A673 (cell line): ENCODE data around the gene CFAP97D1. TPM values are rescaled to one million over a fixed set of nuclear protein-coding genes. Genes with fewer than 3 reads are reported as not detected.

Experiments
- BruUV-seq: library from RNA; stranded (reverse); fragments of 400-500 nt; replicated peaks from 2 replicates; lab custom pipeline; 2021; lab: Mats Ljungman, UMichigan
- CTCF ChIA-PET: fragments of 300-600 bp; sonication (Branson Sonifier 250); formaldehyde crosslinking; loops from one replicate; lab custom pipeline; 2022; ENCODE audit warnings: antibody characterized with exemption; lab: Charles Lee
- POLR2A ChIA-PET: fragments of 300-600 bp; sonication (Branson Sonifier 250); formaldehyde crosslinking; loops from one replicate; lab custom pipeline; 2022; ENCODE audit warnings: antibody characterized with exemption; ENCODE audit not compliant: low non-redundant PET; lab: Charles Lee
- DNase-seq: peaks from one replicate; pipeline ENCODE4 v3.0.0-alpha.2; 2015; ENCODE audit warnings: low spot score
- H3K27ac ChIP-seq: fragments of 200-600 bp; sonication (generic); 2 replicates; pipeline ENCODE4 v1.5.1; 2016; ENCODE audit warnings: mixed run types, low read depth, mild to moderate bottlenecking, mixed read lengths, antibody characterized with exemption, low read length; ENCODE audit not compliant: poor library complexity, severe bottlenecking
- H3K27me3 ChIP-seq: fragments of 200-600 bp; sonication (generic); replicated peaks from 2 replicates; pipeline ENCODE4 v1.6.1; 2017; ENCODE audit warnings: mixed run types, low read depth, mild to moderate bottlenecking, mixed read lengths, antibody characterized with exemption, low read length; ENCODE audit not compliant: insufficient read depth, poor library complexity
- H3K36me3 ChIP-seq: fragments of 200-600 bp; sonication (generic); 2 replicates; pipeline ENCODE4 v1.6.1; 2016; ENCODE audit warnings: mixed run types, mild to moderate bottlenecking, mixed read lengths, antibody characterized with exemption, low read length; ENCODE audit not compliant: insufficient read depth, poor library complexity, severe bottlenecking
- H3K4me1 ChIP-seq: fragments of 200-600 bp; sonication (generic); 2 replicates; pipeline ENCODE4 v1.6.1; 2017; ENCODE audit warnings: mixed run types, mild to moderate bottlenecking, mixed read lengths, antibody characterized with exemption, low read length; ENCODE audit not compliant: insufficient read depth, poor library complexity, severe bottlenecking
- H3K4me3 ChIP-seq: fragments of 200-600 bp; sonication (generic); 2 replicates; pipeline ENCODE4 v1.5.1; 2016; ENCODE audit warnings: low read depth, mixed run types, mild to moderate bottlenecking, mixed read lengths, low read length; ENCODE audit not compliant: poor library complexity, severe bottlenecking
- H3K9me3 ChIP-seq: fragments of 200-600 bp; sonication (generic); 2 replicates; pipeline ENCODE4 v1.6.1; 2016; ENCODE audit warnings: mixed run types, low read depth, mild to moderate bottlenecking, mixed read lengths, antibody characterized with exemption, low read length; ENCODE audit not compliant: poor library complexity, severe bottlenecking
- EZH2 ChIP-seq: fragments of 200-600 bp; sonication (generic); IDR thresholded peaks from 2 replicates; pipeline ENCODE4 v1.6.1; 2017; ENCODE audit warnings: borderline replicate concordance, low read depth, mild to moderate bottlenecking, mixed read lengths, antibody characterized with exemption, low read length; ENCODE audit not compliant: poor library complexity, severe bottlenecking
- intact Hi-C: fragments of 100-400 bp; cut with micrococcal nuclease; formaldehyde crosslinking; loops from one replicate; pipeline ENCODE4 v1.10.0; 2022; ENCODE audit not compliant: unreplicated experiment
- total RNA-seq: library from RNA; stranded (reverse); gene quantifications from 2 replicates; pipeline ENCODE4 v1.2.3, GENCODE V29; 2021
- TF ChIP-seq, protein P1 (sequence below): fragments of 300-800, 200-600 bp; sonication (generic); conservative IDR thresholded peaks from 2 replicates; pipeline ENCODE4 v1.5.1; 2017; ENCODE audit warnings: low read depth, mild to moderate bottlenecking, antibody characterized with exemption, low read length, moderate library complexity, mixed read lengths

The CFAP97D1 gene
- total RNA-seq, 1 experiment from 2014 or later = not detected

DNA sequence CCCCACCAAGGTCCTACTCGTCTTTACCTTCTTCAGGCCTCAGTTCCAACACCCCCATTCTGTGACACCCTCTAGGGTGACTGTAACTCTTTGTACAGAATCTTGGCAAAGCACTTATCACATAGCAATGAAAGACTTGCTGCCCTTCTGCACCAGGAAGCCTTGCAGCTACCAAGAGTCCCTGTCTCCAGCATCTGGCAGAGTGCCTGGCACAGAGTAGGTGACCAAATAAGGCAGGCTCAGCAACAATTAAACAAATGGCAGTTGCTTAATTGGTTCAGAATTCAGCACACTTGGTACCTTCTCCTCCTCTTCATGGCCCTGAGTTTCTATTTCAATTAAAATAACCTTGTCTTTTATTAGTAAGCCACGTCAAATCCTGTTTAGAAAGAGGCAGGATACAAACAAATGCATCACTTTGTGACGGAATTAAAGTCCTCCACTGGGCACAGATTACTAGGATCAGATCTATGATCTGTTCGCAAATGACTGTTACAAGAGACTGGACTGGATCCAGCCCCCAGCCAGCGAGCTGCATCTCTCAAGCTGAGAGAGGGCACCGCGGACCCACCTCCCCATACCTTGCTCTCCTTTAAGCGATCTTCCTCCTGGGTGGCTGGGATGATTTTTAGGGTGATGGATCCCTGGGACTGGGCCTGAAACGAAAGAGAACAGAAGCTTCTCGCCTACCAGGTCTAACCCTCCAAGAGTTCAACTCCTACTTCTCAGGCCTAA, 43.3 kb downstream of the CFAP97D1 start:
- intact Hi-C loops = no loop called here
- ChIA-PET POLR2A (no interaction called here), CTCF (no interaction called here)
- Histone ChIP-seq H3K9me3 (no peaks in the 10 kb centered on the region), H3K4me3 (no peak overlapping the region), H3K27ac (no peak overlapping the region), H3K36me3 (no peaks in the 10 kb centered on the region), H3K27me3 (no peaks in the 10 kb centered on the region), H3K4me1 (no peaks in the 10 kb centered on the region)
- TF ChIP-seq EZH2 = no peak
- TF ChIP-seq, protein P1, sequence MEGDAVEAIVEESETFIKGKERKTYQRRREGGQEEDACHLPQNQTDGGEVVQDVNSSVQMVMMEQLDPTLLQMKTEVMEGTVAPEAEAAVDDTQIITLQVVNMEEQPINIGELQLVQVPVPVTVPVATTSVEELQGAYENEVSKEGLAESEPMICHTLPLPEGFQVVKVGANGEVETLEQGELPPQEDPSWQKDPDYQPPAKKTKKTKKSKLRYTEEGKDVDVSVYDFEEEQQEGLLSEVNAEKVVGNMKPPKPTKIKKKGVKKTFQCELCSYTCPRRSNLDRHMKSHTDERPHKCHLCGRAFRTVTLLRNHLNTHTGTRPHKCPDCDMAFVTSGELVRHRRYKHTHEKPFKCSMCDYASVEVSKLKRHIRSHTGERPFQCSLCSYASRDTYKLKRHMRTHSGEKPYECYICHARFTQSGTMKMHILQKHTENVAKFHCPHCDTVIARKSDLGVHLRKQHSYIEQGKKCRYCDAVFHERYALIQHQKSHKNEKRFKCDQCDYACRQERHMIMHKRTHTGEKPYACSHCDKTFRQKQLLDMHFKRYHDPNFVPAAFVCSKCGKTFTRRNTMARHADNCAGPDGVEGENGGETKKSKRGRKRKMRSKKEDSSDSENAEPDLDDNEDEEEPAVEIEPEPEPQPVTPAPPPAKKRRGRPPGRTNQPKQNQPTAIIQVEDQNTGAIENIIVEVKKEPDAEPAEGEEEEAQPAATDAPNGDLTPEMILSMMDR = no peak
- DNase-seq = no peak
- no TSS peak for BruUV-seq

DNA sequence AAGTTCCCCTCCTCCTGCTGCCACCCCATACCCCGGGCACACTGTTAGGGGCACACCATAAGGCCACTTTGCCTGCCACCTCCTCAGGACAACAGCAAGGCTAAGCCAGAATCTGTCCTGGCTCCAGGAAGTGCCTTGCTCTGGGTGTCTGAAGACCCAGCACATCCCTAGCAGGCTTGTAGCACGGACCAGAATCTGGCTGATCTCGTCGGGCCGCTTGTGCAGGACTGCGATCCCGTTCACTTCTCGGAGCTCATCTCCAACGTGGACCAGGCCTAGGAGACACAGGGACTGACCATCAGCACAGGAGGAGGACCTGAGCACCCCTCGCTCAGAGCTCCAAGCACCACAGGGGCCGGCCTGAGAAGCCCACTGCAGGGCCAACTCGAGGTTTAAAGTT, 45.3 kb downstream of the CFAP97D1 start:
- H3K27me3 ChIP-seq = no peaks in the 10 kb centered on the region
- DNase-seq = no peak
- intact Hi-C loops = no loop called here
- H3K4me3 ChIP-seq = no peak overlapping the region
- POLR2A ChIA-PET = no interaction called here
- H3K27ac ChIP-seq = no peak overlapping the region
- TF ChIP-seq, protein P1 = no peak
- no peak for TF ChIP-seq EZH2
- BruUV-seq = no TSS peak
- H3K36me3 ChIP-seq = no peaks in the 10 kb centered on the region
- no peaks in the 10 kb centered on the region for H3K9me3 ChIP-seq
- no peaks in the 10 kb centered on the region for H3K4me1 ChIP-seq
- CTCF ChIA-PET = no interaction called here

DNA sequence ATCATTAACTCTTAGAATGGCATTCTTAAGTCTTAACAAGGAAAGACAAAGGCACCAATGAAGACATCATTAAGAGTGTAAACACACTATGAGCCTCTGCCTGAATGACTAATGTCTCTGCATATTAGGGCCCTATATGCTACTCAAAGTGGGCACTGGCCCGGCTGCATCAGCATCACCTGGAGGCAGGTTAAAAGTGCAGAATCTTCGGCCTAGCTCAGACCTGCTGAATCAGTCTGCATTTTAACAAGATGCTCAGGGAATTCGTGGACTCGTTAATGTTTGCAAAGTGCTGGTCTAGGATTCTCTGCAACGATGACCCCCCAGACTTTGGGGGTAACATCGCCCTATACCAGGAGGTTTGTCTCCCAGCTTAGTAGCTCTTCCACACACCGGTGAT, 46.0 kb downstream of the CFAP97D1 start:
- no TSS peak for BruUV-seq
- DNase-seq = no peak
- no peak for TF ChIP-seq EZH2
- no peaks in the 10 kb centered on the region for H3K9me3 ChIP-seq
- POLR2A ChIA-PET = no interaction called here
- intact Hi-C loops = no loop called here
- CTCF ChIA-PET = no interaction called here
- H3K4me1 ChIP-seq = no peaks in the 10 kb centered on the region
- H3K36me3 ChIP-seq = no peaks in the 10 kb centered on the region
- H3K27ac ChIP-seq = no peak overlapping the region
- H3K27me3 ChIP-seq = no peaks in the 10 kb centered on the region
- no peak overlapping the region for H3K4me3 ChIP-seq

DNA sequence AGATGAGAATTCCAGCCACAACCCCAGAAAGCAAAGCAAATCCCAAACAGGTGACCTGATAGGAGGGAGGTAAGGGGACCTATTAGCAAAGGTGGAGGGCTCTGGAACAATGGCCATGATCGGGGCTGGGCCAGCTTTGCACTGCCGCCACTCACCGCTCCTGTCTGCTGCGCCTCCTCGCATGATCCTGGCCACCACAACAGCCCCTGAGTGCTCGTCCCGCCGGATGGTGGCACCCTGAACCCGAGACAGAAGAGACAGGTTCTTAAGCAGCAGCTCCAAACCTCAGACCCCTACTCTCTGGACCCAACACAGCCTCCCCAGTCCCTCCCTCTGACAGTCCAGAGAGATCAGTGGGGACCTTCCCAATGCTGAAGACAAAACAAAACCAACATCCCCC, 47.4 kb downstream of the CFAP97D1 start:
- H3K4me1 ChIP-seq = no peaks in the 10 kb centered on the region
- intact Hi-C loops = no loop called here
- H3K4me3 ChIP-seq = no peak overlapping the region
- H3K27ac ChIP-seq = no peak overlapping the region
- ChIA-PET CTCF (no interaction called here), POLR2A (no interaction called here)
- DNase-seq = no peak
- H3K36me3 ChIP-seq = no peaks in the 10 kb centered on the region
- no peaks in the 10 kb centered on the region for H3K9me3 ChIP-seq
- no peaks in the 10 kb centered on the region for H3K27me3 ChIP-seq
- BruUV-seq = no TSS peak
- TF ChIP-seq, protein P1 = no peak
- no peak for TF ChIP-seq EZH2
